Gastroesophageal sphincter (tissue), 4 donors: ENCODE measurements around the gene TNP2. TPM values are rescaled to one million over a fixed set of nuclear protein-coding genes. Genes with fewer than 3 reads are reported as not detected.

Source experiments
- ATAC-seq: fragments of 150-250 bp; one replicate; pipeline ENCODE4 v1.9.1; 2016; ENCODE audit warnings: mild to moderate bottlenecking, moderate library complexity
- H3K27ac ChIP-seq, 4 donors: fragments of 200-600 bp; sonication (generic) in 3 of 4; 1 replicate in 3 of 4; 2 replicates in 1 of 4; pipeline ENCODE4 v1.5.1; 2016 to 2019
- H3K27me3 ChIP-seq: fragments of 200-600 bp; sonication (generic); one replicate; pipeline ENCODE4 v1.5.1; 2019
- H3K36me3 ChIP-seq, 2 donors: fragments of 200-600 bp; sonication (generic); one replicate each; pipeline ENCODE4 v1.5.1; 2019; ENCODE audit warnings: control low read depth in 1 of 2
- H3K4me1 ChIP-seq, 3 donors: fragments of 200-600 bp; sonication (generic); 1 replicate in 2 of 3; 2 replicates in 1 of 3; pipeline ENCODE4 v1.5.1; 2016 to 2019; ENCODE audit warnings: control low read depth in 2 of 3
- H3K4me3 ChIP-seq, 2 donors: fragments of 200-600 bp; sonication (generic); one replicate each; pipeline ENCODE4 v1.5.1; 2019; ENCODE audit warnings: mild to moderate bottlenecking in 1 of 2, moderate library complexity in 1 of 2
- H3K9me3 ChIP-seq, 3 donors: fragments of 200-600 bp; sonication (generic); one replicate each; pipeline ENCODE4 v1.5.1; 2017 to 2019; ENCODE audit warnings: control low read depth in 2 of 3
- CTCF ChIP-seq, 4 experiments: fragments of 200-600 bp in 2 of 4; fragments of 450-650 bp in 2 of 4; sonication (generic) in 1 of 4; IDR thresholded peaks; one replicate each; pipeline ENCODE4 v1.5.1; 2017 to 2019; ENCODE audit warnings: antibody characterized with exemption in 4 of 4, mild to moderate bottlenecking in 2 of 4, moderate library complexity in 2 of 4
- EP300 ChIP-seq: sonication (generic); formaldehyde crosslinking; IDR thresholded peaks from one replicate; pipeline ENCODE4 v1.6.1; 2017; ENCODE audit warnings: antibody characterized with exemption, mild to moderate bottlenecking
- POLR2A ChIP-seq, 2 donors: fragments of 450-650 bp; IDR thresholded peaks; one replicate each; pipeline ENCODE4 v1.6.1; 2017; ENCODE audit warnings: antibody characterized with exemption in 2 of 2, mild to moderate bottlenecking in 2 of 2, moderate library complexity in 1 of 2
- POLR2AphosphoS5 ChIP-seq: sonication (generic); formaldehyde crosslinking; IDR thresholded peaks from one replicate; pipeline ENCODE4 v1.6.1; 2017; ENCODE audit warnings: antibody characterized with exemption
- WGBS, 2 donors: methylation state at CpG; one replicate each; pipeline ENCODE4 v1.1.5; 2018; ENCODE audit warnings: low coverage in 1 of 2; 5-methylcytosine and 5-hydroxymethylcytosine counted together
- total RNA-seq, 4 donors: library from RNA; depleted of rRNA; stranded (reverse); fragments of >200 nt; gene quantifications; one replicate each; pipeline ENCODE4 v1.1.0, GENCODE V29; 2016

TNP2 gene
- total RNA-seq, 4 donors from 2014 or later, result not detected

- TF ChIP-seq EP300, result no peak
- TF ChIP-seq POLR2A (IDR thresholded peaks at IDR 0.05), result no peak
- TF ChIP-seq POLR2AphosphoS5, result no peak
- TF ChIP-seq CTCF (IDR thresholded peaks at IDR 0.05), result no peak
- Histone ChIP-seq H3K9me3 (peaks cover 0 to 3% (median 0%) of the 10 kb centered on the region in 3 donors), H3K27me3 (no peaks in the 10 kb centered on the region), H3K36me3 (no peaks in the 10 kb centered on the region), H3K4me1 (peaks cover 0 to 4% (median 0%) of the 10 kb centered on the region in 3 donors), H3K27ac (no peak within 1 kb of the TSS), H3K4me3 (no peak within 1 kb of the TSS)
- WGBS, 2 donors, result 79 to 87% methylated on average over 3 to 15 of the region's 25 CpGs
- no peak for ATAC-seq
Measured at GRCh38 chr16:11280616-11281522, 11.7 kb upstream of the TNP2 start, which contains the start of gene PRM1. Gene PRM1 (minus strand): TSS chr16:11281330. CDS start chr16:11281238, 92 bp downstream.

- Histone ChIP-seq H3K4me1 (peaks cover 0 to 4% (median 0%) of the 10 kb centered on the region in 3 donors), H3K4me3 (no peak overlapping the region), H3K9me3 (peaks cover 0 to 3% (median 0%) of the 10 kb centered on the region in 3 donors), H3K27ac (no peak overlapping the region), H3K27me3 (no peaks in the 10 kb centered on the region), H3K36me3 (no peaks in the 10 kb centered on the region)
- ATAC-seq, result no peak
- WGBS, 2 donors, result 89 to 90% methylated on average over 2 to 5 of the region's 7 CpGs
- no peak for TF ChIP-seq POLR2A (IDR thresholded peaks at IDR 0.05)
- no peak for TF ChIP-seq POLR2AphosphoS5
- no peak for TF ChIP-seq CTCF (IDR thresholded peaks at IDR 0.05)
- no peak for TF ChIP-seq EP300
Measured at GRCh38 chr16:11278681-11279628, 9.8 kb upstream of the TNP2 start.

- H3K27me3 ChIP-seq, result no peaks in the 10 kb centered on the region
- no peaks in the 10 kb centered on the region for H3K4me1 ChIP-seq
- H3K4me3 ChIP-seq, result no peak overlapping the region
- H3K9me3 ChIP-seq, result peaks cover 0 to 3% (median 0%) of the 10 kb centered on the region in 3 donors
- H3K36me3 ChIP-seq, result no peaks in the 10 kb centered on the region
- 88 to 90% methylated on average over 10 to 11 of the region's 12 CpGs for WGBS, 2 donors
- H3K27ac ChIP-seq, result no peak overlapping the region
- no peak for ATAC-seq
- TF ChIP-seq EP300 (no peak), CTCF (IDR thresholded peaks at IDR 0.05) (no peak), POLR2AphosphoS5 (no peak), POLR2A (IDR thresholded peaks at IDR 0.05) (no peak)
Measured at GRCh38 chr16:11277607-11278337, 8.6 kb upstream of the TNP2 start.

- H3K27me3 ChIP-seq, result no peaks in the 10 kb centered on the region
- H3K27ac ChIP-seq, result no peak overlapping the region
- H3K36me3 ChIP-seq, result no peaks in the 10 kb centered on the region
- no peaks in the 10 kb centered on the region for H3K4me1 ChIP-seq
- ATAC-seq, result no peak
- 87 to 100% methylated on average over 2 to 9 of the region's 11 CpGs for WGBS, 2 donors
- H3K4me3 ChIP-seq, result no peak overlapping the region
- TF ChIP-seq POLR2AphosphoS5, result no peak
- no peak for TF ChIP-seq CTCF (IDR thresholded peaks at IDR 0.05)
- no peak for TF ChIP-seq EP300
- no peak for TF ChIP-seq POLR2A (IDR thresholded peaks at IDR 0.05)
- peaks cover 0 to 3% (median 0%) of the 10 kb centered on the region in 3 donors for H3K9me3 ChIP-seq
Measured at GRCh38 chr16:11276896-11277593, 7.9 kb upstream of the TNP2 start.
